HEK293T (cell line): Measurements from ENCODE around the gene MTMR12.

Source experiments
- ARNT ChIP-seq: fragments of 450-650 bp; IDR thresholded peaks from 2 replicates; pipeline ENCODE4 v1.6.1; 2017; ENCODE audit warnings: mild to moderate bottlenecking
- BHLHE40 ChIP-seq: fragments of 450-650 bp; IDR thresholded peaks from 2 replicates; pipeline ENCODE4 v1.6.1; 2016; ENCODE audit warnings: mild to moderate bottlenecking, moderate library complexity, borderline replicate concordance
- FOXA1 ChIP-seq: fragments of 450-650 bp; IDR thresholded peaks from 2 replicates; pipeline ENCODE4 v1.6.1; 2016; ENCODE audit warnings: mild to moderate bottlenecking
- NFRKB ChIP-seq: fragments of 450-650 bp; IDR thresholded peaks from 2 replicates; pipeline ENCODE4 v1.6.1; 2016; ENCODE audit warnings: mild to moderate bottlenecking, moderate library complexity
- SP1 ChIP-seq: fragments of 450-650 bp; IDR thresholded peaks from 2 replicates; pipeline ENCODE4 v1.6.1; 2017
- TARDBP ChIP-seq: fragments of 450-650 bp; IDR thresholded peaks from 2 replicates; pipeline ENCODE4 v1.6.1; 2016
- ZNF384 ChIP-seq: fragments of 450-650 bp; IDR thresholded peaks from 2 replicates; pipeline ENCODE4 v1.6.1; 2016

DNA sequence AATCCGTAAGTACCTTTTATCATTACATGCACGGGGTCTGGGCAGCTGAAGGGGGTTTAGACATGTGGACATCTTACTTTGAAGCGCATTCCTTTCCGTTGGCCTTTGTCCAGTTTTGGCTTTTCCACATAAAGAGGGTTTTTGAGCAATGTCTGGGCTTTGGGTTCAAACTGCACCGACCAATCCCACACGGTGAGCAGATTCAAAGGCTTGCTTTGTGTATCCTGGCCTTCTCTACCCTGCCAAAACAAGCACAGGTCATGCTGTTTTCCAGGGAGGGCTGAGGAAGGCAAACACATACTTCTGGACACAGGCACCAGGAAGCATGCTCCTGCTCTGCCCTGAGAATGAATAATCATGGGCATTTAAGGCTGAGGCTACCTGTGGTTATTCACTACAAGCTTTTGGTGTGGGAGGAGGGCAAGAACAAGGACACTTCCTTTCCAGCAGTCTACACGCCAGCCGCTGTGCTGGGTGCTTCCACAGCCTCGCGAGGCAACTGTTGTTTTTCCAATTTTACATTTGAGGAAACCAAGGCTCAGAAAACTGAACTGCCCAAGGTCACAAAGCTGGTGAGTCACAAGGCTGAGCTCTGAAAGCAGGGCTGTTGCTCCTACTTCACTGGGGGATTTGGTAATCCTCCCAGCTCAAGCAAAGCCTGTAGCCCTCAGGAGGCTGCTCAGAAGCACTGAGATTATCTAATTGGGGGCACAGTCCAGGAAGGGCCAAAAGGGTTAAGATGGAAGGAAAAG, 78.9 kb downstream of the MTMR12 start:
- TF ChIP-seq FOXA1 (no peak), ZNF384 (no peak), BHLHE40 (no peak), NFRKB (no peak), ARNT (no peak), TARDBP (no peak), SP1 (no peak)
